NCI-H2227 treated with DMSO at 0.1 percent for 48 hours (cell line): Measurements from ENCODE around the gene MID1IP1.

Experiments used
- DNase-seq: peaks from one replicate; lab custom pipeline; 2025; lab: John Stamatoyannopoulos, UW

MID1IP1 gene

DNA sequence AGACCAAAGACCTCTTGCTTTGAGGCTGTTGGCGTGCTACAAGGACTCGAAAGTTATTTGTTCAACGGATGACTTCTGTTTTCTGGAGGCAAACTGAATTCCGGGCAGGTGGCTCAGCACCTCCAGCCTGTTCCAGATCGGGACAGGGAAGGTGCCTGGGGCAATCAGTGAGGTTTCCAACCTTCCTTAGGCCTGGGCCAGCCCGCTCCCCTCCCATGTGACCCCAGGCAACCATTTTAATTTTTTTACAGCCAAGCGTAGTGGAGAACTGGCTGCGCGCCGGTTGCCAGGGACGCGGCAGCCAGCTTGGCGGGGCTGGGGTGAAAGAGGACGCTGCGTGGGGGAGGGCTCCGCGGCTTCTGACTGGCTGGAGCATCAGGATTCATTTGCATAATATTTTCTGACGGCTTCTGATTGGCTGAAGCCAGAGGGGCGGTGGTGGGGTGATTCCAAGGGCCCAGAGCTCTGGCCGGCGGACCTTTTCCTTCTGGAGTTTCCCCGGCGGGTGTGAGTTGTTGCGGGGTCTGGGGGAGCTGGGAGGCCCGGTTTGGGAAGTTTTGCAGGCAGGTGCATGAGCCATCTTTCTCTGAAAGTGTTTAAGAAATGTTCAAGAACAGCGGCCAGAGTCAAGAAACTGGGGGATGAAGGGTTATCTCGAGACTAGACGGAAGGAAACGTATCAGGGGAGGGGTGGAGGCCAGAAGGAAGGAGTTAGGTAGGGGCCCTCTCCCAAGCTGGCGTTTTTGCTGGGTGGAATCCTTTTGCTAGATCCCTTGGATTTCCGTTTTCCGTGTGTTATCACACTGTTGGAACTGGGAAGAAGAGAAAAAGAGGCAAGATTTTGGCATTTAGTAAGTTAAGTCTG is at the start of gene MID1IP1:
TSS of gene MID1IP1 (plus strand) at position 479 of the 865 bp plus-strand sequence. CDS start 3,488 bp downstream, outside the sequence.
- DNase-seq: peak; percentile 95

GRCh38 chrX:38754102-38754790 is 47.0 kb upstream of the MID1IP1 start:
- peak; percentile 73 for DNase-seq

- DNase-seq: no peak
Observed at GRCh38 chrX:38754818-38755718, 46.2 kb upstream of the MID1IP1 start.

DNA sequence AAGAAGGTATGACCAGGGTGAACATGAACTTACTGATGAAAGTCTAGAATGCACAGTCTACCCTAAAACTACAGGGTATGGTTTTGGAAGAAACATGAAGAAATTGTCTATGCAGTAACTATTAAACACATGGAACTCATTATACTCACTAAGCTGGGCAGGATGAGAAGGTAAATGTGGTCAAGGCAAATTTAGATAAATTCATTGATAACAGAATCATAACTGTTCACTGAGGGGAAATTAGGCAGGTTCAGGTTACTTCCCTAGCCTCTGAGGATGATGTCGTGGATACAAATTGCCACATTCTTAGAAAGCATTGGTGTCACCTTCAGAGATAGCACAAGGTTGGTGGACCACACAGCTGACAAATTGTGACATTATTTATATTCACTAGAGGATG is 40.4 kb upstream of the MID1IP1 start:
- no peak for DNase-seq

- DNase-seq: peak; percentile 60
Observed at GRCh38 chrX:38768079-38768478, 33.2 kb upstream of the MID1IP1 start.

DNA sequence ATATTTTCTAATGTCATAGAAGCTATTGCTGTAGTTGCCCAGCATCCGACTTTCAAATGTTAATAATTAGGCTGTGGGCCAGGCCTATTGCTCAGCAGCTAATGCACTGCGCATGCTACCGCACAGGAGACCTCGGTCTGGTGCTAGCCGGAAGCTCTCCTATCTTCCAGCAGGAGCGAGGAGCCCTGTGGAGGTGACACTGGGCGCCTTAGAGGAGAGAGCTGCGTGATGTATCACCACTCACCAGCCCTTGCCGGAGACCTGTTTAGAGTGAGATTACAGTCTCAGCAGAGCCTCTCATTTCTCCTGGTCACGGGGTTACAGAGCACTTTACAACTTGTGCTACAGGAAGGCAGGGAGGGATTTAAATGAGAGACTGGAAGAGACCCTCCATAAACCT is 31.1 kb upstream of the MID1IP1 start:
- peak; percentile 76 for DNase-seq

- no peak for DNase-seq
Observed at GRCh38 chrX:38774249-38774648, 27.0 kb upstream of the MID1IP1 start.

- no peak for DNase-seq
Observed at GRCh38 chrX:38796946-38797345, 4.3 kb upstream of the MID1IP1 start.

DNA sequence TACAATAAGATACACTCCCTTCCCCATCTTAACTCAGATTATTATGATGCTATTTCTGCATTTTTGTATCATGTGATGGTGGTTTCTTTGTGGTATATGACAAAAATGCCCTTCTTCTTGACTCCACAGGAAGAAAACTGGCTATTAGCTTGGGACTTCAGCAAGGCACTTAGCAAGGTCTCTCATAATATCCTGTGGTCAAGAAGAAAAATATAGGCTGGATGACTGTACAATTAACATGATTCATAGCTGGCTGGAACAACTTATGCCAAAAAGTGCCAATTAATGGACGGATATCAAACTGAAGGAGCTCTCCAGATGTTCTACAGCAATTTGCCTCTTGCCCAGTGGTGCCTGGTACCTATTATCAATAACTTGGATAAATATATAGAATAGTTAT is 2.3 kb upstream of the MID1IP1 start:
- DNase-seq: peak; percentile 93

DNA sequence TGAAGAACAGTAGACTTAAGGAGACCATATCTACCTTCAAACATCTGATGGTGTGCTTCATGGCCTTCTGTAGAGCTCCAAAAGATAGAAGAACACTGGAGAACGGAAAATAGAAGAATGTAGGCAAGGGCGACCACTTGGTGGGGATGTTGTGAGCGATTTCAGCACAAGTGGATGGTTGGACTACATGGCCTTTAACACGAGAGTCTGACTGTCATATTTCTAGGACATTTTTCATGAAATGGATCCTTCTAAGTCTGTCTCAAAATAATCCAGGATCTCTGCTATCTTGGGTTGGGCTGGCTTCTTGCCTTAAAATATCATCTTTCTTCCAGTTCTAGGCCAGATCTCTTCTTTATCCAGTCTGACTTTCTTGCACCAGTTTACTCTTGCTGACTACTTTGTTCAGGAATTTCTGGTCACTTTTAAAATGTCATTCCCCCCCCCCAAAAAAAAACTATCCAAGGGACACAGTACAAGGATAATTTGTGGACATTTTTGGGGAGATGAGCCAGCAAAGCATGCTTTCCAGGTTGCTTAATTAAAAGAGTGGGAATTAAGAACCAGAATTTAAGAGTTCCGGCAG is 1.2 kb upstream of the MID1IP1 start:
- no peak for DNase-seq

DNA sequence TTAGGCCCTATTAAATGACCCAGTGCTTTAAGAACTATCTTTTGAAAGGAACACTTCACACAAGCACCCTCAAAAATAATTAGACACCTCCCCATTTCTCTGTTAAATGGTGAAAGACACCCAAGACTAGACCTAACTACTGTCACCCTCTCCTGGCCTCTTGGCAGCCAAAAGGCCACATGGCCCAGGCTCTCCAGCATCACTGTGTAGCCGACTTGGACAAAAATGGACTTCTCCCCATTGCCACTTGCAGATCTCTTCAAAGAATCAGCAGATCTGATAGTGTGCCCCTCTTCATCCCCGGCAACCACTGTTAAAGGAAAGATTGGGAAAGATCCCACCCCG is 2.0 kb downstream of the MID1IP1 start:
- peak; percentile 61 for DNase-seq

DNA sequence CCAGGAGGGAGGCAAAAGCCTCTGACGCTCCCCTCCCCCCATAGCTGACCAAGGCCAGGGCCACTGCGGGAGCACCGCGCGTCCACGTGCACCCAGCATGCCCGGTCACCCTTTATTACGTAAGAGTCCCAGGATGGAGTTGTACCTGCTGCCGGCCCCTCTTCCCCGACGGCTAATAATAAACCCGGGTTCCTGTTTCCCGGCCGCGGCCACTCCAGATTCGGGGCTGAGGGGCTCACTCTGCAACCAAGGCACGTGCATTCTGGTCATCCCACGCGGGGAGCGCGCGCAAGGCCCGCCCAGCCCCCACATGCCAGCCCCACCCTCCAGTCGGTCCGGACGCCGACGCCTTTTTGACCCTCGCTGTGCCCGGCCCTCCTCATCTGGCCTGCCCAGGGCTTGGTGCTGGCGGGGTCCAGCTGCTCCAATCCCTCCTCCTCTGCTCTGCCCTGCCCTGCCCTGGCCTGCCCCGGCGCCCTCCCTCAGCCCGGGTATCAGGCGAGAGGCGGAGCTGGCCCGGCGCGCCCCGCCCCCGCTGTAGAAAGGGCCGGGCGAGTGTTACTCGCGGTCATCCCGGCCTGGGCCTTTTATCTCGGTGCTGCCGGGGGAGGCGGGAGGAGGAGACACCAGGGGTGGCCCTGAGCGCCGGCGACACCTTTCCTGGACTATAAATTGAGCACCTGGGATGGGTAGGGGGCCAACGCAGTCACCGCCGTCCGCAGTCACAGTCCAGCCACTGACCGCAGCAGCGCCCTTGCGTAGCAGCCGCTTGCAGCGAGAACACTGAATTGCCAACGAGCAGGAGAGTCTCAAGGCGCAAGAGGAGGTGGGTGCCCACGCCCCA is 2.6 kb downstream of the MID1IP1 start:
- DNase-seq: peak; percentile 76

- DNase-seq: no peak
Observed at GRCh38 chrX:38804432-38804681, 3.1 kb downstream of the MID1IP1 start.

DNA sequence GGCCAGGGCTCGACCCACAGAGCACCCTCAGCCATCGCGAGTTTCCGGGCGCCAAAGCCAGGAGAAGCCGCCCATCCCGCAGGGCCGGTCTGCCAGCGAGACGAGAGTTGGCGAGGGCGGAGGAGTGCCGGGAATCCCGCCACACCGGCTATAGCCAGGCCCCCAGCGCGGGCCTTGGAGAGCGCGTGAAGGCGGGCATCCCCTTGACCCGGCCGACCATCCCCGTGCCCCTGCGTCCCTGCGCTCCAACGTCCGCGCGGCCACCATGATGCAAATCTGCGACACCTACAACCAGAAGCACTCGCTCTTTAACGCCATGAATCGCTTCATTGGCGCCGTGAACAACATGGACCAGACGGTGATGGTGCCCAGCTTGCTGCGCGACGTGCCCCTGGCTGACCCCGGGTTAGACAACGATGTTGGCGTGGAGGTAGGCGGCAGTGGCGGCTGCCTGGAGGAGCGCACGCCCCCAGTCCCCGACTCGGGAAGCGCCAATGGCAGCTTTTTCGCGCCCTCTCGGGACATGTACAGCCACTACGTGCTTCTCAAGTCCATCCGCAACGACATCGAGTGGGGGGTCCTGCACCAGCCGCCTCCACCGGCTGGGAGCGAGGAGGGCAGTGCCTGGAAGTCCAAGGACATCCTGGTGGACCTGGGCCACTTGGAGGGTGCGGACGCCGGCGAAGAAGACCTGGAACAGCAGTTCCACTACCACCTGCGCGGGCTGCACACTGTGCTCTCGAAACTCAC is 3.6 kb downstream of the MID1IP1 start:
- peak; percentile 53 for DNase-seq

DNA sequence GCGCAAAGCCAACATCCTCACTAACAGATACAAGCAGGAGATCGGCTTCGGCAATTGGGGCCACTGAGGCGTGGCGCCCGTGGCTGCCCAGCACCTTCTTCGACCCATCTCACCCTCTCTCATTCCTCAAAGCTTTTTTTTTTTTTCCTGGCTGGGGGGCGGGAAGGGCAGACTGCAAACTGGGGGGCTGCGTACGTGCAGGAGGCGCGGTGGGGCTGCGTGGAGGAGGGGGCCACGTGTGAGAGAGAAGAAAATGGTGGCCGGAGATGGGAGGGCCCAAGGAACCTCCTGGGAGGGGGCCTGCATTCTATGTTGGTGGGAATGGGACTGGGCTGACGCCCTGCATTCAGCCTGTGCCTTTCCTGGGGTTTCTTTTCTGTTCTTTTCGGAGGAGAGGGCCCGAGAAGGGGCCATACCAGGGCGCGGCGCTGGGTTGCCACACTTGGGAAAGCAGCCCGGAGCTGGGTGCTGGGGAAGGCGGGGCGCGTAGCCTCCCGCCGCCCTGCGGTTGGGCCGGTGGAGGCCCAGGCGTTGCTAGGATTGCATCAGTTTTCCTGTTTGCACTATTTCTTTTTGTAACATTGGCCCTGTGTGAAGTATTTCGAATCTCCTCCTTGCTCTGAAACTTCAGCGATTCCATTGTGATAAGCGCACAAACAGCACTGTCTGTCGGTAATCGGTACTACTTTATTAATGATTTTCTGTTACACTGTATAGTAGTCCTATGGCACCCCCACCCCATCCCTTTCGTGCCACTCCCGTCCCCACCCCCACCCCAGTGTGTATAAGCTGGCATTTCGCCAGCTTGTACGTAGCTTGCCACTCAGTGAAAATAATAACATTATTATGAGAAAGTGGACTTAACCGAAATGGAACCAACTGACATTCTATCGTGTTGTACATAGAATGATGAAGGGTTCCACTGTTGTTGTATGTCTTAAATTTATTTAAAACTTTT is 4.5 kb downstream of the MID1IP1 start:
- DNase-seq: peak; percentile 68

DNA sequence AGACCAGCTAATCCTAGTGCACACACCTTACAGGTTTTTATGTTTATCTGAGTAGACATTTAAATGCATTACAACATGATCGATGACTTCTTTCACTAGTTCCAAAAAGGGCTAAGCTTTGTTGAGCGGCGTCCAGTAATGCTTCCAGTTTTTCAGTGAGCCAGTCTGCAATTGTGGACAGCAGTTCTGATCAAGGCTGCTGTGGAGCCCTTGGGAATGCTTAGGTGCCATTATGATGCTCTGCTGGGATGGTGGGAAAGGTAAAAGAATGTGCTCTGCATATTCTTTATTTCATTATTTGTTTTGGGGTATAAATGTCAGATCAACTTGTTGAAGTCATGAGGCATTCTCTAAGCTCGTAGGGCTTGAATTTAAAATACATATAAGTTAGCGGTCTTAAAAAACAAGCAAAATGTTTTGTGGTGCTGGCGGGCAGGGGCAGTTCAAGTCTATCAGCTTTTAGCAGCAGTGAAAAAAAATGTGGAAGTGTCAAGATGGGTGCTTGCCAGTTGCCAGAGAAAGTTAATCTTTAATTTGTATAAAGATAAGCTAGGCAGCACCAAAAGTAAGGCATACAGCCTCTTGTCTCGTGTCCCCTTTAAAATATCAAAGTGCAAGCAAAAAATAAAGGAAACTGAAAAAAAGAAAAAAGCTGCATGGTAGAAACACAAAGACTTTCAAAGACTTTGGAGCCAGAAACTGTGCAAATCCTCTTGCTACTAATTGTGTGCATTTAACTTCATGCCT is 5.8 kb downstream of the MID1IP1 start:
- DNase-seq: no peak

DNA sequence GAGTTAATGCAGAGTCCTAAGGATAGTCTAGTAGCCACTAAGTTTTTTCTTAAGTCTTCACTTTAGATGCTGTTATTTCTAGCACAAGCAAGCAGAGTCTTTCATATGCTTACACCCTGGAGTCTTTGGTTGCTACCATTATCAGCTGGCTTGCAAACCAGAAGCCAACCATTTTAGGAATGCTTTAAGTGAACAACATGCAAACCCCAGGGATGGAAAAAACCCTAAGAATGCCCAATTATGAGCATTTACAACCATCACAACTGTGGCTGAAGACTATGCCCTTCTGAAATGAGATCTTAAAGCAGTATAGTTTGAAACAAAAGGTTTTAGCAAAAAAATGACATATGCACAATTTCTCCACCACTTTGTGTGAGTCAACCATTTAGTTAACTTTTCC is 6.6 kb downstream of the MID1IP1 start:
- DNase-seq: no peak

GRCh38 chrX:38811515-38812243 is 10.4 kb downstream of the MID1IP1 start:
- no peak for DNase-seq
